Measurements from ENCODE around the gene ATP7B. TPM values are rescaled to one million over a fixed set of nuclear protein-coding genes. Genes with fewer than 3 reads are reported as not detected.
"Not testable (repeated sequence)": the region's sequence is repeated elsewhere in the genome, so short reads cannot be mapped to it uniquely, and the experiment has no call there.

The ATP7B gene
- total RNA-seq, 1 donor from 2014 or later = 15.9 TPM

DNA sequence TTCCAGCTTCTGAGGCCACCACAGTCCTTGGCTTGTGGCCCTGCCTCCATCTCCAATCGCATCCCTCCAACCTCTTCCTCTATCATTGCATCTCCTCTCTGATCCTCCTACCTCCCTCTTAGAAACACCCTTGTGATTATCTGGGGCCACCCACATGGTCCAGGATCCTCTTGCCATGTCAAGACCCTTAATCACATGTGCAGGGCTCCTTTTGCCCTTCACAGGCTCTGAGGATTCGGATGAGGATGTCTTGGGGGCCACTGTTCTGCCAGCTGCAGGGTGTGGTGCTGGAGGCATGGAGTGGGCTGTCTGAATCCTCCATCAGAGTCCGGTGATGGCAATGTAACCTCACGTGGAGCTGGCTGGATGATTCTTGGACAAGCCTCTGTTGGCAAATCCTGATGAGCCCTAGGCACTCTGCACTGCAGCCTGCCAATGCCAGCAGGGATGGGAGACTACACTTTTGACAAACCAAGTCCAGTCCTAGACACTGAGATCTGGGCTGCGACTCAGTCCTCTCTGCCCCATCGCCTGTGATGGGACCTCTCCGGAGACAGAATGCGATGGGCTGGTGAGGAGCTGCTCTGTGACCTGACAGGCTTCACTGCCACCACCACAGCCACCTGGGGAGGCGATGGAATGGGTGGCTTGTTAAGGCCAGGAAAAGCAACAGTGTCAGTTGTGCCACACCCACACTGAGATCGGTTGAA, 88.3 kb downstream of the ATP7B start:
- no peak for DNase-seq (ENCODE audit: low read depth)

DNA sequence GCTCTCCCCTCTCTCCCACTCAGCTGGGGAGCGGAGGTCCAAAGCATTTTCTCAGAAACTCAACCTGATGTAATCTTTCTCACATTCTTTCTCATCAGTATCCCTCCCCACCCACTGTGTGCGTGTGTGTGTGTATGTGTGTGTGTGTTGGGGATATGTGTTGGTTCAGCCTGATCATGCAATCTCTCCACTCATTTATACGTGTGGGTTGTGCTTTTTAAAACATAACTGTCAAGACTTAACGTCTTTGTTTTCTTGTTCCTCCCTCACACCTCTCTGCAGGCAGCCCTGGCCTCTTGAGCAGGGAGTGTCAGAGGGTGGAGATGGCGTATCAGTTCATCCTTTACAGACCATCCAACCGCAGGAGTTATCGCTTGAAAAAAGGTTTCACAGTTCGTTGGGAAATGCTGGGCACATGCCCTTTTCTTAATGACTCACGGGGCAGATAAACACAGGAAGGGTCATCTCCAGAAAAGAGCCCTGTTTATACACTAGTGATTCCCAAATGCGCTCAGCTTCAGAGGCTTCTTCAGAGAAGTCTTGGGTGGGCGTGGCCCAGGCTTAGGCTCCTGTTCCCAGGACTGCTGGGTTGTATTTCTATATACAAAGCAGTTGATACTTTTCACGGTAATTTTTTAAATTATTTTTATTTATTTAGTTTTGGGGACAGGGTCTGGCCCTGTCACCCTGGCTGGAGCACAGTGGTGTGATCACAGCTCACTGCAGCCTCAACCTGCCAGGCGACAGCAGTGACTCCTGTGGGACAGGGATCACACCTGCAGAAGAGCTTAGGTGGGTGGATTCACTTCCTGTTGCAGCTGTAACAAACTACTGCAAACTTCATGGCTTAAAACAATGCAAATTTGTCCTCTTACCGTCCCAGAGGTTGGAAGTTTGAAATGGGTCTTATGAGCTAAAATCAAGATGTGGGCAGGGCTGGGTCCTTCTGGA, 89.2 kb downstream of the ATP7B start:
- DNase-seq (ENCODE audit: low read depth) = peak; percentile 8

GRCh38 chr13:51920786-51921185, 90.5 kb downstream of the ATP7B start:
- DNase-seq (ENCODE audit: low read depth) = no peak

DNA sequence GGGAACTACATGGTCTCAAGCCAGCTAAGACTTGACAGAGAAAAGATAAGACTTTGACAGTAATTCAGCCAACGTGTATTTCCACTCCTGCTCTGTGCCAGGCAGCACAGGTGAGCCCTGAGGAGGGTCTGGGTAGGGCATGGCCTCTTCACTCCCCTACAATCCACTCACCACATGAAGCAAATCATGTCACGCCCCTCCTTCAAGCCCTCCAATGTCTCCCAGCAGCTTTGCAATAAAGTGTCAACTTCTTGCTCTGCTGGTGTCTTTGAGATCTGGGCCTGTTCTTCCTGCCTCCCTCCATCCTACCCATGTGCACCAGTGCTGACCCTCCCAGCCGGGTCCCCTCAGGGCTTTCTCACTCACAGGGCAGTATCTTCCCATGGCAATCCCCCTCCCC, 91.0 kb downstream of the ATP7B start:
- DNase-seq (ENCODE audit: low read depth) = no peak

DNA sequence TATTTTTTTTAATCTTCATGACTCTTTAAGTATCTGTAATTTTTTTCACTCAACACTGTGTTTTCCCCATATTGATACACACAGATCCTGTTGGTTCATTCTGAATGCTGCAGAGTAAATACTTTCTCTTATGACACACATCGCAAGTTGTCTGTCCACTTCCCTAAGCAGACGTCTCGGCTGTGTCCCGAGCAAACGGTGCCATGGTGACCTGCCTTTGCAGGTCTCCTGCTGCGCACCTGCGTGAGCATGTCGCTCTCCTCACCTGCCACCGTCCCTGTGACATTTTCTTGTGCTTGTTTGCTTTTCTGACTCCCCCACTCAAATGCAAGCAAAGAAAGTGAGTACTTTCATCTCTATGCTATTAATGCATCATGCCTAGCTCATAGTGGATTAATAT, 91.7 kb downstream of the ATP7B start:
- no peak for DNase-seq (ENCODE audit: low read depth)

DNA sequence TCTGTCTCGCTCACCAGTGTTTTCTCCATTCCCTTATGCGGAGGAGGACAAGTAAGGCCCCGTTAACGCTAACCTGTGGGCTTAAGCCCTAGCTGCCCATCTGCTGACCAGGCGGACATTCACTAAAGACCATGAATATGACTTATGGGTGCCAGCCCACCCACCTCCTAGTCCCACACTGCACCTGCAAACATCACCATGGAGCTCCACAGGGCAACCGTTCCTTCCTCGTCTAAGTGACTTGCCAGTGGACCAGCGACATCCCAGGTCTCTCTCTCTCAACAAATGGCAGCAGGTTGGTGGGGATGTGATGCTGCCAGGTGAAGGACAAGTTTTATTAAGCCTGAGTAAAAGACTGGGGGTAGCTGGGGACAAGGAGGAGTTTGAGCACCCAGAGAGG, 94.3 kb downstream of the ATP7B start:
- no peak for DNase-seq (ENCODE audit: low read depth)

DNA sequence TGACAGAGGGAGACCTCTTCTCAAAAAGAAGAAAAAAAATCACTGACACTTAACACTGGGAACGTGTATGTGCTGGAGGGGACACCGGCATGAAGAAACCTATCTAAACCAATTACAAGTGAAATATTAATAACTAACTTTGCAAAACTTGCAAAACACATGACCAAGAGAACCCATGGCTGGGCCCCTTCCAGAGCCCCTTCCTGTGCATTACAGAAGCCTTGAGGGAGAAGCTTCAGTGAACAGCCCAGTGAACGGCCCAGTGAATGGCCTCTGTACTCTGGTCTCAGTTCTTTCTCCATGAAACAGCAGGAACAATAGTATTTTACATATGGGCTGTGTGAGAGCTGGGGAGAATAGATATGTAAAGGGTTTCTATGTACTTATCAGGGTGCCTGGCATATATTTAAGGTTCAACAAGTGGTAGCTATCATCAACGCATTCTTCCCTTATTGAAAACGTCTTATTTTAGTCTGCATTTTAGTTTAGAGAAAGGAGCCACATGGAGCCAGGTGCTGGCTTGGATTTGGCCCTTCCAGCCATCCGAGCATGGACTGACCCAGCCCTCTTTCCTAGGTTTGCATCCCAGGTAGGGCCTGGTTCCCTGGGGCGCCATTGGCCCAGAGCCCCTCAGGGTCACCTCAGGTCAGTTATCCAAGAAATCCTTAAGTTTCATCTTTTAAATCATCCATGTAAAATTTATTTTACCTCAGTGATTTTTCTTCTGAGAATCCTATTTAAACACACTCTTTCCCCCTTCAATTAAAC, 95.0 kb downstream of the ATP7B start:
- DNase-seq (ENCODE audit: low read depth) = no peak

- no peak for DNase-seq (ENCODE audit: low read depth)
Observed at GRCh38 chr13:51914137-51914493, 97.1 kb downstream of the ATP7B start.

DNA sequence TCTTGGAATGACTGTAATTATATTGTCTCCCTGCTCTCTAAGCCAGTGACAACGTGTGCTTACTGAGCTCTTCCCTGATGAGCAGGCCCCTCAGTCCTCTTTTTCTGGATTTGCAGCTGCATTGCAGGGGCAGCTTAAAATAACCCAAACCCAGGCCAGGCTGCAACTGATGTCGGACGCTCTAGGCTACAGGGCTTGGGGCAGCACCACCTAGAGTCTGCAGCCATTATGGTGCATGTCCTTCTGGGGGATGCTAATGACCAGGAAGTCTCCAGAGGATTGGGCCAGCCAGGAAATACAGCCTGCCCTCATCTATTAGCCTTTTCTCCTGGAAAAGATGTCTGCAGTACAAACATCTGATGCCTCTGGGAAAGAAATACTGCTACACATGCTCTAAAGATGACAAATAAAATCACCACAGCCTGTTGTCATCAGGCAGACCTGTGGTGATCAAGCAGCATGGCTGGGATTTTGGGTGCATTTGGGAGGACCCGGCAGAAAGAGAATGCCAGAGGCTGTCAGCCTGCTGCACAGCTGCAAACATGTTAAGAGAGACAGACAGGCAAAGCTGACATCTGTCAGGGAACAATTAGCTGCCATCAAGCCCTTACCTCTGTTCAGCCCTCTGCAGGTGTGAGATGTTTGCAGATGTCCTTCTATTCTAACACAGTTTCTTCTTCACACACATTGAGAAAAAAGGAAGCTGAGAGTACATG, 97.7 kb downstream of the ATP7B start:
- no peak for DNase-seq (ENCODE audit: low read depth)

DNA sequence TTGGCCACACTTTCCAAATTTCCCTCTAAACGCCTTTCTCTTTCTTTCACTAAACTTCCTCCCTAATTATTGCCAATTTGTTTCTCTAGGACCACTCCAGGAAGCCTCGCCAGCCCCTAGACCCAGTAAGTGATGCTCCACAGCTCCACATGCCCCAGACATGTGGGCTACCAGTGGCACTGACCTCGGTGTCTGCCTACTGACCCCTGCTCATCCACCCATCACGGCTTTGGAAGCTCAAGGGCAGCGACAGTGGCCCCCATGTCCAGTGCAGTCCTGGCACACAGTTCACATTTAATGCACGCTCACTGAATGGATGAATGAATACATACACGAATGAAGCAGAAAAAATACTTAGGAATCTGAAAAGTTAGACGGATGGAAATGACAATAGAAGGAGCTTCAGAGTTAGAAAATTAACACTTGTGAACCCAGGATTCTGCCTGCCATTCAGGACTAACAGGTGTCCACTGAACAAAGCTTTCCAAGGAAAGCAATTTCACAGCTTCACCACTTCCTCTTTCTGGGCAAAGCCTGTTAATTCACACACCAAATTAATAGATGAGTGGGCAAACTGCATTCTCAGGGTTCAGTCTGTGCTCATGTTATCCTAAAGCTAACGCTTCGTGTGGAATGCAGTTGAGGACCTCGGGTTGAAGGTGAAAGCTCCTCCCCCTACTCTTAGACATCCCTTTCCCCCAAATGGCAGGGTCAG, 98.6 kb downstream of the ATP7B start:
- DNase-seq (ENCODE audit: low read depth) = no peak

DNA sequence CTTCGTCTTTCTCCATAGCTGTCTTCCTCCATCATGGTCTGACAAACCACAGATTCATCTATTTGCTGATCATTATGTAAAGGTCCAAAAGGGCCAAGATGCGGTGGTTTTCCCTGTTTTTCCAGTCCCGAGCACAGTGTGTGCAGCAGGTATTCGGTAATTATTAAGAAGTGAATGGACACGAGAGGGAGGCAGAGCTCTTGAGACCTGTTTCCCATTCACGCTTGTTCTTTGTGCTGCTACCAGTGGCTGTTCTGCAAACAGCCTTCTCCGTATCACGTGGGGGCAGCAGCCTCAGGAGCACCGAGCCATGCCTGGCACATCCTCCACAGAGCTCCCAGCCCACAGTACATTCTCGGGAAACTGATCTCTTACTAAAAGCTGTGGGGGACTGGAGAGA, 99.2 kb downstream of the ATP7B start:
- DNase-seq (ENCODE audit: low read depth) = peak; percentile 69

GRCh38 chr13:51910508-51910907, 100.7 kb downstream of the ATP7B start:
- no peak for DNase-seq (ENCODE audit: low read depth)

DNA sequence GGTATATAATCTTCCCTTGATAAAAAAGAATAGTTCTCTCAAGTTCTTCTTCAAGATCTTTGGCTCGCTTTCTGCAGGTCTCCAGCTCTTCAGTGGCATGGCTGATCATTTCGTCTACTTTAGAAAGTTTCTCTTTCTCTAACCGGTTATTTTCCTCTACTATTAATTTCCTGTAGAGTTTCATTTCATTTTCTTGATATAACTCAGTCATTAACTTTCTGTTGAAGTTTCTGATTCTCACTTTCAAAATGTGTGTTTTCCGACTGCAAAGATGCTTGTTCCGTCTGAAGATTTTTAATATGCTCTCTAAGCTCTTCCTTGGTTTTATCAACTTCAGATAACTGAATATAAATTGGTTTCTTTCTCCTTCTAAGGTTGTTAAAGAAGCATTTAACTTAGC, 102.0 kb downstream of the ATP7B start:
- not testable (repeated sequence) for DNase-seq (ENCODE audit: low read depth)

DNA sequence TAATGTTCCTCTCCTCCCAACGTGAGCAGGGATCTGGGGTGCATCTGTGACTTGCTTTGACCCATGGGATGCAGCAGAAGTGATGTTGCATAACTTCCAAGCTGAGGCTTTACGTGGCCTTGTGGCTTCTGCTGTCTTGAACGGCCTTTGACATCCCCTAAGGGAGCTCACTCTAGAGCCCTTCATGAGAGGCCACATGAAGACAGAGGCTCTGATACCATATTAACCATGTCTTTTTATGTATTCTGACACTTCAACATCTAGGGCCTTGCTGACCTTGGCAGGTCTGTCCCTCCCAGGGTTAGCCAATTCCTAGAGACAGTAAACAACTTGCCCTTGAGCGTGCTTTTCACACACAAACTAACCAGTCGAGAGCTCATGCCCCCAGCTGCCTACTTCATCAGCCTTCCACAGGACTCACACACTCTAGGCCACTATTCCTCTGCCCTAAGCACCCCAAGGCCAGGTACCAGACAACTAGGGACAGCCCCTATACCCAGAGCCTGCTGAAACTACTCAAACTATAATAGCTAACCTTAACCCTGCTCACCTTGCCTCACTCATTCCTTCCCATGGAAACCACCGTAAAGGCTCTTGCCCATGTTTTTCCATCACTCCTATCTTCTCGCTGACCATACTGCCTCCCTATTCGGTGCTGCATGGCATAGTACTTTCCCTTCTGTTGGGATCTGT, 104.1 kb downstream of the ATP7B start:
- no peak for DNase-seq (ENCODE audit: low read depth)

DNA sequence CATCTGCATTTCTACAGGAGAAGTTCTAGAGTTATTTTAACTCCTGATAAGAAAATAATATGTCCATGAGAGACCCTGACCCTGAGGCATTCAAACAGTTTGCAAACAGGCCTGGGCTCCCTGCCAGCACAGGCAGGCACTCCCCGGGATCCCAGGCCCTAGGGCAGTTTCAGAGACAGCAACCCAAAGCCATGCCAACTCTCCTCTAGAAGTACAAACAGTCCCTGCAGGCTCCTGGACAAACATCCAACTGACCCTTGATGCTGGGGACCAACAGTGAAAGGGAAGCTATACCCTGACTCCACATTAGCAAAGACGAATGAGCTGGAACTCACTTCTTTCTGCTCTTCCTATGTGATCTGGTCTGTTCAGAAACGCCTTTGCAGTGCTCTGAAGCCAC, 104.7 kb downstream of the ATP7B start:
- peak; percentile 20 for DNase-seq (ENCODE audit: low read depth)

GRCh38 chr13:51905787-51906186, 105.5 kb downstream of the ATP7B start:
- DNase-seq (ENCODE audit: low read depth) = no peak

DNA sequence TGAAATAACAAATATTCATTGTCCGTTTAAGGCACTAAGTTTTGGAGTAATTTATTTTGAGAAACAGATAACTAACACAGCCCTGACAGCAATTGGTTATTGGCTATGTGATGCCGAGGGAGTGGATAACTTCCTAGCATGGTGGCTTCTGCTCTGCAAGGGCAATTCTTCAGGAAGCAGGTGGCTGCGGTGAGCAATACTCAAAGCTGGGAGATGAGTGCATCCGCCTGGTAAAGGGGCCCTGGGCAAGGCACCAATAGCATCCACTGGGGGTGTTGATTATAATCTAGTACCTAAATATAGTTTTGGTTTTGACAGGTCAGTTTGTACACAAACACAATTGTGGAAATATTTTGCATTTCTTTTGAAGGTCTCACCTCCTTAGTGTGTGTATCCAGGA, 108.5 kb downstream of the ATP7B start:
- no peak for DNase-seq (ENCODE audit: low read depth)

DNA sequence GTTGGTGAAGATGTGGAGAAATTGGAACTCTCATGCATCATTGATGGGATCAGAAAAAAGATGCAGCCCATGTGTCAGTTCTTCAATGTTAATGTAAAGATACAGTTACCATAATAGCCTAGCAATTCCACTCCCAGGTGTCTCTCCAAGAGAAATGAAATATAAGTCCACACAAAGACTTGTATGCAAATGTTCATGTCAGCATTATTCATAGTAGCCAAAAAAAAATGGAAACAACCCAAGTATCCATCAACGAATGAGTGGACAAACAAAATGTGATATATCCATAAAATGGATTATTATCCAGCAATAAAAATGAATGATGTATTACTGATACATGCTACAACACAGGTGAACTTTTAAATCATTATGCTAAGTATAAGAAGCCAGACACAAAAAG, 110.8 kb downstream of the ATP7B start:
- DNase-seq (ENCODE audit: low read depth) = no peak

DNA sequence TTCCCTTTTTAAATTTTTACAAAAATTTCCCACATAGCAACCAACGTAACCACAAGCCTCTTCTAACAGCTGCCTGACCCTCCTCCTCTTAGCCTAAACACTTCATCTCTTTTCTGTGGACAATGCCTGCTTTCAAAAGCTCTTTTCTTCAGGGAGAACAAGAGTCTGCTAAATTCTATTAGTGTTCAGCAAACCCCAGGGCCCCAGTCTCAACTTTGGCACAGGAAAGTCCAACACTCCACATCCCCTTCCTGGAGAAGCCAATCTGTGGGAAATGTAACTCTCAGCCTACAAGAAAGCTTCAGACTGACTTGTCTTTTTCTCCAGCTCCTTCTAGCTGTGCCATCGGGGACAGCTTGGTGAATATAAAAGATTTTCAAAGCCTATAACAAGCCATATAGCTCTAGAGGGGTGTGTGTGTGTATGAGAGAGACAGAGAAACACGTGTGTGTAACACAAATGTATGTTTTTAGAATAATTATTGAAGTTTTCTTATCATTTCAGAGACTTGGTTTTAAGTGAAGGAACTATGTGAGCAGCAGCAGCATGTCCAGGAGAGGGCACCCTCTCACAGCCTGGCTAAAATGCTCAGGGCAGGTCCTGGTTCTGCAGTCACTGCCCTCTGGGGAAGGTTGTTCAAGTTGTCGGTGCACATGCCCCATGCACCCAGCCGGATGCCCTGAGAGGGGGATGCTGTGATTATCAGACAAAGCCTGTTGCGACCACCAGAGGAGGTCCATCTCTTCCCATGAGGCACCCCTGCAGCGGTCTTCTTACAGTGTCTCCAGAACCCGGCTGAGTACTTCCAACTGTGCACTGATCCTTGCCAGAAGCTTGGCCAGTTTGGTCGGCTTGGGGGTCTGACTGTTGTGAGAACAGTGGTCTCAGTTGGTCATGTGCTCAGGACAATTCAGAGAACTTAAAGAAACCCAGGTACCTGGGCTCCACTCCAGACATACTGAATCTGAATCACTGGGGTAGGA, 115.1 kb downstream of the ATP7B start:
- peak; percentile 55 for DNase-seq (ENCODE audit: low read depth)

Data from renal cortical epithelial cell (primary cell).